Measurements from ENCODE around the gene ASZ1.

ASZ1 gene

DNA sequence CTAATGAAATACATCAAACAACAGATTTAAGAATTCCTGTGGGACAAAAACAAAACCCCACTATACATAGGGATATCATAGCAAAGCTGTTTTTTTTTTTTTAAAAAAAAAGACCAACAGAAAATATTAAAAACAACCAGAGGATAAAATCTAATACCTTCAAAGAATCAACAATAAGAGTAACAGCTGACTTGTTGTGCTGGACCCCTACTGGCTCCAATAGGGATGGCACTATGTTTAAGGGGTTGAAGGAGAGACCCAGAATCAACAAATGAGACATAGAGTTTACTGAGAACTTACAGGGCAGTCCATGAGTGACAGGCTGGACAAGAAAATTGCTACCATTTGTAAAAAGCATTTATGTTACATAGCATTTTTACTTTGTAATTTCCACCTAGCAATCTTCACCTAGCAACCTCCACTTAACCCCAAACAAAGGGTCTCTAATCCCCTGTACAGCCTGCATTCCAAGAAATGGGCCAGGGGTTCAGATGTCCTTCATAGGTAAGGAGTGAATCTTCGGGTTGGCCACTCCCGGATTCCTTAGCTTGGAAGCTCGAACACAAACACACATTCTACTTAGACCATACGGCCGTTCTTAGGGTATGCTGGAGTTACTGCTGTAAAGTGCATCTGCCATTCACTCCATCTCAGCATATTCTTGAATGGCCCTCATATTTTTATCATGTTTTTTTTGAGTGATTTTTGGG is 25.8 kb downstream of the ASZ1 start:
- DNase-seq (ENCODE audit: low read depth in 2 of 2) = no peak

DNA sequence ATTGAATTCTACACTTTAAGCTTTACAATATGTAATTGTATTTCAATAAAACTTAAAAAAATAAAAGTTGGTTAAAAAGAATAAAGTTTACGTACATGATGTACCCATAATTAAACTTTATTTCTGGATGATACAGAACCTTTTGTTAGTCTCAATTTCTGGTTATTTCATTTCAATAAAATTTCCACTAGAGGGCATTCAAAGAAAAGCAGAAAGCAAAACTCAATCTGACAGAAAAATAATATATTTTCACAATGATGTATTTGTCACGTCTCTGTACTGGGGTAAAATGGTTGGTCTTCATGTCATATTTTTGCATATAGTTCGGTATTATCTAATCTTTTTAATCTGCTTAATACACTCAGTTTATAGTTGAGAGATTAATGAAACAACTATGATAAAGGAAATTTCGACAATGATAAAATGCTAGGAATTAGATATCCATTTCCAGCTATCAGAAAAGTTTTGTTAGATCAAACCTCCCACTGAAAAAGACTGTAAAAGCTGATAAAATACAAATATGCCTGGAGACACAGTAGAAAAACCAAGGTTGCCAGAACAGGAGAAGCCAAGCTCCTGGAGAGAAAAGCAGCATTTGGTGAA is 27.4 kb downstream of the ASZ1 start:
- DNase-seq (ENCODE audit: low read depth in 2 of 2) = no peak

- no peak for DNase-seq (ENCODE audit: low read depth in 2 of 2)
Measured at GRCh38 chr7:117395743-117396142, 31.6 kb downstream of the ASZ1 start.

- DNase-seq (ENCODE audit: low read depth in 2 of 2) = no peak
Measured at GRCh38 chr7:117393781-117394180, 33.5 kb downstream of the ASZ1 start.

- no peak for DNase-seq (ENCODE audit: low read depth in 2 of 2)
Measured at GRCh38 chr7:117389871-117390270, 37.4 kb downstream of the ASZ1 start.

- no peak for DNase-seq (ENCODE audit: low read depth in 2 of 2)
Measured at GRCh38 chr7:117386110-117386706, 41.1 kb downstream of the ASZ1 start.

GRCh38 chr7:117385363-117386109 is 41.8 kb downstream of the ASZ1 start:
- no peak for DNase-seq (ENCODE audit: low read depth in 2 of 2)

GRCh38 chr7:117384688-117385362 is 42.5 kb downstream of the ASZ1 start:
- no peak for DNase-seq (ENCODE audit: low read depth in 2 of 2)

DNA sequence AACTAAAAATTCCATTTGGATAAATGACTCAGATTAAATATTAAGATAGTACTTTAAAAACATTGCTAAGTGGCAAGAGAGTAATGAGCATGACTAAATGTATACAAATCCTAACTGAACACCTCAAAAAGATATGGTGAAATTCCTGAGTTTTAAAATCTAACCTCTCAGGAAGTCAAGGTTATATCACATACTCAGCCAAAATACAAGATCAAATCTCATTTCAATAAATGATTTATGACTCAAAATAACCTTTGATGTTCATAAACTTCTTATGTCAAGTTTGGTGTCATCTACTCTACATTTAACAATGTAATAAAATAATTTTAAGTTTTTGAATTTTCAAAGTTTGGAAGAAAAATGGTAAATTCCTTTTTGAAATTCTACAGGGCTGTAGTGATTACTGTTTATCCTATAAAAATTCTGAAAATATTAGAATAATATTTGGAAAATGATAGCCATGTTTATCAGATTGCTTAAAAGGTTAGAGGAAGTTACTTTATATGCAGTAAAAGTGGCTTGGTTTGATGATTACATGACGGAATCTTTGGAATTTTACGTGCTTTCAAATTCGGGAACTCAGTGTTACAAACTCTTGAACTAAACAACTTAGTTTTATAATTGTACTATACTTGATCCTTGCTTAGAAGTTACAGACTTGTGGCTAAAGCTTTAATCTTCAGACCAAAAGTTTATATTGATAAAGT is 43.7 kb downstream of the ASZ1 start:
- no peak for DNase-seq (ENCODE audit: low read depth in 2 of 2)

DNA sequence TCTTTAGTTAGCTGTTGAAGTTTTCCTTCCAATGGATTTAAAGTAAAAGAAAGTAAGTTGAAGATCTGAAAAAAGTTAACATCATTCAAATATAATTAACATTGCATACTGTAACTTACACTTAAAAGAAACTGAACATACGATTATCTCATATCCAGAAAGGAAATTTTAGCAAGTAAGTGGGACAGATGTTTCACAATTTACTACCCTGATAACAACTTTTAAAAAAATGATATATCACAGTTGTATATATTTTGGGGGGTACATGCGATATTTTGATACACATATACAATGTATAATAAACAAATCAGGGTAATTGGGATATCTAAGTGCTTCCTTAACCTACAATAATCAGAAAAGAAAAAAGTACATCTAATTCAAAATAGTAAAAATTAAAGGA is 44.2 kb downstream of the ASZ1 start:
- DNase-seq (ENCODE audit: low read depth in 2 of 2) = no peak

DNA sequence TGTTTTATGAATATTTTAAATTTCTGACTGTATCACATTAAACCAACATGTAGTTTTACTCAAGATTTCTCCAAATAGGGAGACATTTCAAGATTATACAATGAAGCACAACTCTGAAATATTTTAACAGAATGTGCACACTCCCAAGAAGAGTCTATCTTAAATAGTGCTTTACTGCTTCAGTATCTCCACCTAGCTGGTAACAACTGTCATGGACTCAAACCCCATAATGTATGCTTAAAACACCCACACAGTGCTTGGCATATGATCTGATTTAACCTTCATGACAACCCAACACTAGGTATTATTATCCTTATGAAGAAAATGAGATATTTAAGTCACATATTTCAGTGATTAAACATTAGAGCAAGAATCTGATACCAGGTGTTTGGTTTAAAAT is 45.9 kb downstream of the ASZ1 start:
- no peak for DNase-seq (ENCODE audit: low read depth in 2 of 2)

DNA sequence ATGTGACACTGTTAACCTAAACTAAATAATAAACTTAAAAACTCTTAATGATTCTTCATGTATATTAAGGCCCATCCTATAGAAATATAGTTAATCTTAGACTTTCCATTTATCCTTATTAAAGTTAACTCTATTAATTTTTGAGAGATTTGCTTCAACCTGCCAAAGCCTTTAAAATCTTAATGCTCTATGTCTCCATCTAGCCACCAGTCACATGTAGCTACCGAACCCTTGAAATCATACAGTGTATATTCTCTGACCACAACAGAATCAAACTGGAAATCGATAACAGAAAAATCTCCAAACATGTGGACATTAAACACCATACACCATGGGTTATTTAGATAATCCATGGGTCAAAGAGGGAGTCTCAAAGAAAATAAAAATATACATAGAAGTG is 51.9 kb downstream of the ASZ1 start:
- DNase-seq (ENCODE audit: low read depth in 2 of 2) = no peak

GRCh38 chr7:117372073-117372472 is 55.2 kb downstream of the ASZ1 start:
- no peak for DNase-seq (ENCODE audit: low read depth in 2 of 2)

DNA sequence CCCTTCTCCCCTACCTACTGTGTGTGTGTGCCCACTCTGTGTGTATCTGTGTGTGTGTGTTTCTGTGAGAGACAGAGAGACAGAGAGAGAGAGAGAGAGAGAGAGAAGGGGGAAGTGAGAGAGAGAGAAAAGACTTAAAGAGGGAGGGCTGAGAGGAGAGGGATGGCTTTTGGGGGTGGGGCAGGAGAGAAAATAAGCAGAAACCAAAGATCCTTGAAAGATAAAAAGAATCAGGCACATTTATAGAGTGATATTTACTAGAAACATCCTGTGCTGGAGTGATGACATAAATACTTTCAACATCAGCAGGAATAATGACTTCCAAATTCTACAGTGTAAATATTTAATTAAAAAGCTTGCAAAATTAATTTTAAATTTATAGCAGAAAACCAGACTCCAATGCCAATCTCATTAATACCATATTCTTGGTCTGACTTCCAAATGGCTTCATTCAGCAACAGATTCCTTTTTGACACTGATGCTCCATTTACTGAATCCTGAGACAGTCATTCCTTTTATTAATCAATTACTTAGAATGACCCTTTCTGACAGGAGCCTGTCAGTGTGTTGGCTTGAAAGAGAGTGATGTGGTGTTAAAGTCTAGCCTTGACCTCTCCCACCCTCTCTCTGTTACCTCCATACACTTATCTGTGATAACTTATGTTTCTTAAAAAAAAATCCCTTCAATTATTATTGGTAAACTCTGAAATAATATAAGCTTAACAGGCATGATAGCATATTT is 62.8 kb downstream of the ASZ1 start:
- no peak for DNase-seq (ENCODE audit: low read depth in 2 of 2)

DNA sequence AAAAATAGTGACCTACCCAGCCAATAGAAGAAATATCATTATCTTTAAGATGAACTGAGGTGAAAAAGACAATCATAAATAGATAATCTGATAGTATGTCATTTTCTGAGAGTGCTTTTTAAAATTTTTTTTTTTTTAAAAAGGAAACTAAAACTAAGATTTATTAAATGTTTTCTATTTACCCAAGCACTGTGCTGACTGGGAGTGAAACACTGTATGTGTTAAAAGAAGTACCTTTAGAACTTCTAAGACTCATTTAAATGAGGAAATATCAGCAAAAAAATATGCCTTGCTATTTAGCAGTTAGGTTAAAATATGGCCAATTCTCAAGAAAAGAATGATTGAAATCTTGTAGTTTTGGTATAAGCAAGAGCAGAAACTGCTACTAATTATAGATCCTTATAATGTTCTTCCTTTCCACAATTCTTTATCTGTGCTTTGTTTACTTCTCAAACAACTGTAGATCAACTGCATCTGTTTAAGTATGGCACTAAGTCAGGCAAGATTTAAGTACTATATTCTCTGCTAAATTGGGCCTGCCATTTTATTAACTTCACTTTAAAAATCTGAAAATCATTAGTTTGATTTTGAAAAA is 64.9 kb downstream of the ASZ1 start:
- no peak for DNase-seq (ENCODE audit: low read depth in 2 of 2)

DNA sequence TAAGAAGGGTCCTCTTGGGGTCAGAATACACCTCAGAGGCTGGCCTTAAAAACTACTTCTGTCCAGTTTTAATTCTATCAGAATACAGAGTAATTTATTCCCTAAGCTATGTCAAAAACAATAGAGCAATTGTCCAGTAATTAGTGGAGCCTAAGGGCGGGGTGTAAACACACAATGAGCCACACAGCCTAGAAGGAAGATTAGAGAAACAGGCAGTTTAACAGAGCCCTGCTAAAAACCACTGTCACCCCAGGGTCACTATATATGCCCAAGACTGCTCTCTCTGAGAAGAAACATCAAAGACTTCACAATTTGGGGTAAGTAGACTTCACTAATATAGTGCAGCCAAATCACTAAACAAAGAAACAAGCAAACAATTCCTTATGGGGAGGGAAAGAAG is 77.3 kb downstream of the ASZ1 start:
- DNase-seq (ENCODE audit: low read depth in 2 of 2) = no peak

- no peak for DNase-seq (ENCODE audit: low read depth in 2 of 2)
Measured at GRCh38 chr7:117349570-117349969, 77.7 kb downstream of the ASZ1 start.

DNA sequence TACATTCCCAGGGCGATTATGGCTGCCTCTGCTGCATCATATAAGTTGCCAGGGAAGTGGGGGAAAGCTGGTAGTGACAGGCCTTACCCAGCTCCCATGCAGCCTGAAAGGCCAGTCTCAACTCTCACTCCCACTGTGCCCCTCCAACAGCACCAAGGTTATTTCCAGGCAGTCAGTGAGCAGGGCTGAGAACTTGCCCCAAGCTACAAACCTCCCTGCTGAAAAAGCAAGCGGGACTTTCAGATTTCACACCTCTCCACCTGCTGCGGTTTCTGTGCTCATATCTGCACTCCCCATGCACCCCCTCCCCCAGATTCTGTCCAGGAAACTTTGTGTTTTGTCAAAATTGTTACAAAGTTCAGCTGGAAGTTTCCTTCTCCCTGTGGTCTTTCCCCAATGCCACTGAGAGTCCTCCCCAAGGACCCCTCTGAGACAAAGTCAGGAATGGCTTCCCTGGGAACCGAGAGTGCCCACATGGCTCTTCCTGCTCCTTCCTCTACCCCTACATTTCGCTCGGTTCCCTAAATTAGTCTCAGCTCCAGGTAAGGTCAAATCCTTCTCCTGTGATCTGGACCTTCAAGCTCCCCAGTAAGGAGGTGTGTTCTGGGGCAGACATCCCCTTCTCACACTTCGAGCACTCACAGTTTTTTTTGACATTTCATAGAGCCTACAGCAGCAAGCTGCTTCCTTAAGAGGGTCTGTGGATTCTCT is 79.2 kb downstream of the ASZ1 start:
- DNase-seq (ENCODE audit: low read depth in 2 of 2) = no peak

GRCh38 chr7:117347480-117347879 is 79.8 kb downstream of the ASZ1 start:
- no peak for DNase-seq (ENCODE audit: low read depth in 2 of 2)

DNA sequence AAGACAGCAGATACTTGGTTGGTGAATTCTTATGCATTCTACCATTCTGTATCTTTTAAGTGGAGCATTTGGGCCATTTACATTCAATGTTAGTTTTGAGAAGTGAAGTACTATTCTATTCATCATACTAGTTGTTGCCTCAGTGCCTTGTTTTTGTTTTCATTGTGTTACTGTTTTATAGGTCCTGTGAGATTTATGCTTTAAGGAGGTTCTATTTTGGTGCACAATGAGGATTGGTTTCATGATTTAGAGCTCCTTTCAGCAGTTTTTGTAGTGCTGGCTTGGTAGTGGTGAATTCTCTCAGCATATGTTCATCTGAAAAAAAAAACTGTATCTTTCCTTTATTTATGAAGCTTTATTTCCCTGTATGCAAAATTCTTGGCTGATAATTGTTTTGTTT is 81.1 kb downstream of the ASZ1 start:
- DNase-seq (ENCODE audit: low read depth in 2 of 2) = no peak

All from activated CD4-positive, alpha-beta T cell treated with anti-CD3 and anti-CD28 coated beads for 24 hours (primary cell).